H1 (cell line): ENCODE results near the gene PLCL2. TPM values are rescaled to one million over a fixed set of nuclear protein-coding genes. Genes with fewer than 3 reads are reported as not detected.

Experiments
- CTCF ChIP-seq, 3 experiments: IDR thresholded peaks; 1 replicate in 2 of 3; 2 replicates in 1 of 3; pipeline versions ENCODE4 v1.5.1 to v1.6.1; 2011; ENCODE audit warnings: low read length in 3 of 3, mild to moderate bottlenecking in 3 of 3, inconsistent platforms in 2 of 3, low read depth in 1 of 3, moderate library complexity in 1 of 3; ENCODE audit not compliant: insufficient read depth in 1 of 3; ENCODE audit errors: control extremely low read depth in 1 of 3
- JUND ChIP-seq: IDR thresholded peaks from 2 replicates; pipeline ENCODE4 v1.6.1; 2011; ENCODE audit warnings: mild to moderate bottlenecking, improper control_type of control experiment, low read length
- KDM1A ChIP-seq: fragments of 200-600, 300-600 bp; sonication (generic); IDR thresholded peaks from 2 replicates; pipeline ENCODE4 v1.7.1; 2016; ENCODE audit warnings: mild to moderate bottlenecking, low read length, borderline replicate concordance
- TBP ChIP-seq: IDR thresholded peaks from 2 replicates; pipeline ENCODE4 v1.6.1; 2011; ENCODE audit warnings: low read depth, low read length, improper control_type of control experiment
- TEAD4 ChIP-seq: IDR thresholded peaks from 2 replicates; pipeline ENCODE4 v1.6.1; 2012; ENCODE audit warnings: low read depth, low read length, inconsistent platforms, mixed read lengths
- YY1 ChIP-seq: IDR thresholded peaks from 2 replicates; pipeline ENCODE4 v1.6.1; 2011; ENCODE audit warnings: low read depth, mild to moderate bottlenecking, low read length
- polyA plus RNA-seq, 7 experiments: library from polyadenylated mRNA; depleted of rRNA in 3 of 7; stranded (reverse) in 5 of 7; unstranded in 2 of 7; fragments of >200 nt in 5 of 7; fragments of 200-250 nt in 2 of 7; gene quantifications; 1 replicate in 5 of 7; 2 replicates in 1 of 7; 4 replicates in 1 of 7; pipeline versions ENCODE4 v1.2.1 to v1.2.3, GENCODE V29; 2011 to 2013; ENCODE audit warnings: missing spikeins in 2 of 7, mixed read lengths in 2 of 7
- total RNA-seq: library from RNA; stranded (reverse); fragmentation: NEBNext Ultra II Directional; extraction: Animal tissue kit (Norgen Biotek cat#: 25700); gene quantifications from 2 replicates; pipeline ENCODE4 v1.2.1, GENCODE V29; 2021
- TF ChIP-seq, protein P1 (sequence below): fragments of 300-600 bp; sonication (generic); IDR thresholded peaks from 2 replicates; pipeline ENCODE4 v1.7.1; 2012; ENCODE audit warnings: low read length, moderate library complexity, mild to moderate bottlenecking, inconsistent platforms; ENCODE audit not compliant: insufficient replicate concordance
- TF ChIP-seq, protein P2 (sequence below): IDR thresholded peaks from 2 replicates; pipeline ENCODE4 v1.6.1; 2012; ENCODE audit warnings: inconsistent platforms

The PLCL2 gene
- total and polyA plus RNA-seq, 2 of the 8 experiments (the other 6 are each of a cell fraction or from before 2014, with no cell fraction given): 3.5 to 6.8 TPM

- TF ChIP-seq KDM1A (no peak), TEAD4 (peak; percentile 25; the same call in 1 of the 2 replicates), YY1 (0 out of 2 replicates have a peak, but pooled peaks have one; percentile 39), TBP (no peak), JUND (0 out of 2 replicates have a peak, but pooled peaks have one; percentile 10), CTCF (IDR thresholded peaks at IDR 0.05; ENCODE audit: control extremely low read depth in 1 of 3, insufficient read depth in 1 of 3, low read depth in 1 of 3, low read length in 3 of 3) (peak; percentile 79 to 88 (median 82))
- TF ChIP-seq, protein P1, sequence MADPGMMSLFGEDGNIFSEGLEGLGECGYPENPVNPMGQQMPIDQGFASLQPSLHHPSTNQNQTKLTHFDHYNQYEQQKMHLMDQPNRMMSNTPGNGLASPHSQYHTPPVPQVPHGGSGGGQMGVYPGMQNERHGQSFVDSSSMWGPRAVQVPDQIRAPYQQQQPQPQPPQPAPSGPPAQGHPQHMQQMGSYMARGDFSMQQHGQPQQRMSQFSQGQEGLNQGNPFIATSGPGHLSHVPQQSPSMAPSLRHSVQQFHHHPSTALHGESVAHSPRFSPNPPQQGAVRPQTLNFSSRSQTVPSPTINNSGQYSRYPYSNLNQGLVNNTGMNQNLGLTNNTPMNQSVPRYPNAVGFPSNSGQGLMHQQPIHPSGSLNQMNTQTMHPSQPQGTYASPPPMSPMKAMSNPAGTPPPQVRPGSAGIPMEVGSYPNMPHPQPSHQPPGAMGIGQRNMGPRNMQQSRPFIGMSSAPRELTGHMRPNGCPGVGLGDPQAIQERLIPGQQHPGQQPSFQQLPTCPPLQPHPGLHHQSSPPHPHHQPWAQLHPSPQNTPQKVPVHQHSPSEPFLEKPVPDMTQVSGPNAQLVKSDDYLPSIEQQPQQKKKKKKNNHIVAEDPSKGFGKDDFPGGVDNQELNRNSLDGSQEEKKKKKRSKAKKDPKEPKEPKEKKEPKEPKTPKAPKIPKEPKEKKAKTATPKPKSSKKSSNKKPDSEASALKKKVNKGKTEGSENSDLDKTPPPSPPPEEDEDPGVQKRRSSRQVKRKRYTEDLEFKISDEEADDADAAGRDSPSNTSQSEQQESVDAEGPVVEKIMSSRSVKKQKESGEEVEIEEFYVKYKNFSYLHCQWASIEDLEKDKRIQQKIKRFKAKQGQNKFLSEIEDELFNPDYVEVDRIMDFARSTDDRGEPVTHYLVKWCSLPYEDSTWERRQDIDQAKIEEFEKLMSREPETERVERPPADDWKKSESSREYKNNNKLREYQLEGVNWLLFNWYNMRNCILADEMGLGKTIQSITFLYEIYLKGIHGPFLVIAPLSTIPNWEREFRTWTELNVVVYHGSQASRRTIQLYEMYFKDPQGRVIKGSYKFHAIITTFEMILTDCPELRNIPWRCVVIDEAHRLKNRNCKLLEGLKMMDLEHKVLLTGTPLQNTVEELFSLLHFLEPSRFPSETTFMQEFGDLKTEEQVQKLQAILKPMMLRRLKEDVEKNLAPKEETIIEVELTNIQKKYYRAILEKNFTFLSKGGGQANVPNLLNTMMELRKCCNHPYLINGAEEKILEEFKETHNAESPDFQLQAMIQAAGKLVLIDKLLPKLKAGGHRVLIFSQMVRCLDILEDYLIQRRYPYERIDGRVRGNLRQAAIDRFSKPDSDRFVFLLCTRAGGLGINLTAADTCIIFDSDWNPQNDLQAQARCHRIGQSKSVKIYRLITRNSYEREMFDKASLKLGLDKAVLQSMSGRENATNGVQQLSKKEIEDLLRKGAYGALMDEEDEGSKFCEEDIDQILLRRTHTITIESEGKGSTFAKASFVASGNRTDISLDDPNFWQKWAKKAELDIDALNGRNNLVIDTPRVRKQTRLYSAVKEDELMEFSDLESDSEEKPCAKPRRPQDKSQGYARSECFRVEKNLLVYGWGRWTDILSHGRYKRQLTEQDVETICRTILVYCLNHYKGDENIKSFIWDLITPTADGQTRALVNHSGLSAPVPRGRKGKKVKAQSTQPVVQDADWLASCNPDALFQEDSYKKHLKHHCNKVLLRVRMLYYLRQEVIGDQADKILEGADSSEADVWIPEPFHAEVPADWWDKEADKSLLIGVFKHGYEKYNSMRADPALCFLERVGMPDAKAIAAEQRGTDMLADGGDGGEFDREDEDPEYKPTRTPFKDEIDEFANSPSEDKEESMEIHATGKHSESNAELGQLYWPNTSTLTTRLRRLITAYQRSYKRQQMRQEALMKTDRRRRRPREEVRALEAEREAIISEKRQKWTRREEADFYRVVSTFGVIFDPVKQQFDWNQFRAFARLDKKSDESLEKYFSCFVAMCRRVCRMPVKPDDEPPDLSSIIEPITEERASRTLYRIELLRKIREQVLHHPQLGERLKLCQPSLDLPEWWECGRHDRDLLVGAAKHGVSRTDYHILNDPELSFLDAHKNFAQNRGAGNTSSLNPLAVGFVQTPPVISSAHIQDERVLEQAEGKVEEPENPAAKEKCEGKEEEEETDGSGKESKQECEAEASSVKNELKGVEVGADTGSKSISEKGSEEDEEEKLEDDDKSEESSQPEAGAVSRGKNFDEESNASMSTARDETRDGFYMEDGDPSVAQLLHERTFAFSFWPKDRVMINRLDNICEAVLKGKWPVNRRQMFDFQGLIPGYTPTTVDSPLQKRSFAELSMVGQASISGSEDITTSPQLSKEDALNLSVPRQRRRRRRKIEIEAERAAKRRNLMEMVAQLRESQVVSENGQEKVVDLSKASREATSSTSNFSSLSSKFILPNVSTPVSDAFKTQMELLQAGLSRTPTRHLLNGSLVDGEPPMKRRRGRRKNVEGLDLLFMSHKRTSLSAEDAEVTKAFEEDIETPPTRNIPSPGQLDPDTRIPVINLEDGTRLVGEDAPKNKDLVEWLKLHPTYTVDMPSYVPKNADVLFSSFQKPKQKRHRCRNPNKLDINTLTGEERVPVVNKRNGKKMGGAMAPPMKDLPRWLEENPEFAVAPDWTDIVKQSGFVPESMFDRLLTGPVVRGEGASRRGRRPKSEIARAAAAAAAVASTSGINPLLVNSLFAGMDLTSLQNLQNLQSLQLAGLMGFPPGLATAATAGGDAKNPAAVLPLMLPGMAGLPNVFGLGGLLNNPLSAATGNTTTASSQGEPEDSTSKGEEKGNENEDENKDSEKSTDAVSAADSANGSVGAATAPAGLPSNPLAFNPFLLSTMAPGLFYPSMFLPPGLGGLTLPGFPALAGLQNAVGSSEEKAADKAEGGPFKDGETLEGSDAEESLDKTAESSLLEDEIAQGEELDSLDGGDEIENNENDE: no peak
- TF ChIP-seq, protein P2, sequence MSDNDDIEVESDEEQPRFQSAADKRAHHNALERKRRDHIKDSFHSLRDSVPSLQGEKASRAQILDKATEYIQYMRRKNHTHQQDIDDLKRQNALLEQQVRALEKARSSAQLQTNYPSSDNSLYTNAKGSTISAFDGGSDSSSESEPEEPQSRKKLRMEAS: peak; percentile 84
These were observed 539 bp upstream of the PLCL2 start (continued) for GRCh38 chr3:16884084-16884747.
